H9 (cell line): ENCODE results near the gene PTEN. TPM values are rescaled to one million over a fixed set of nuclear protein-coding genes. Genes with fewer than 3 reads are reported as not detected.

Experiments used
- DNase-seq: peaks from one replicate; pipeline ENCODE4 v3.0.0-alpha.2; 2017
- H2AFZ ChIP-seq: one replicate; pipeline ENCODE4 v1.6.1; 2013; ENCODE audit warnings: mild to moderate bottlenecking, low read length, control low read depth, moderate library complexity
- H2AK5ac ChIP-seq: 2 replicates; pipeline ENCODE4 v1.6.1; 2013; ENCODE audit warnings: low read length, control low read depth, mixed read lengths; ENCODE audit not compliant: insufficient read length
- H2BK120ac ChIP-seq: one replicate; pipeline ENCODE4 v1.6.1; 2013; ENCODE audit warnings: low read depth, mild to moderate bottlenecking, low read length, control low read depth, inconsistent platforms; ENCODE audit not compliant: poor library complexity, severe bottlenecking
- H2BK12ac ChIP-seq: 2 replicates; pipeline ENCODE4 v1.6.1; 2013; ENCODE audit warnings: low read length, control low read depth, mixed read lengths, low read depth; ENCODE audit not compliant: insufficient read length
- H2BK15ac ChIP-seq: 2 replicates; pipeline ENCODE4 v1.6.1; 2013; ENCODE audit warnings: low read depth, low read length, control low read depth
- H2BK20ac ChIP-seq: one replicate; pipeline ENCODE4 v1.6.1; 2013; ENCODE audit warnings: low read depth, mild to moderate bottlenecking, low read length, control low read depth, inconsistent platforms; ENCODE audit not compliant: poor library complexity, severe bottlenecking
- H2BK5ac ChIP-seq: 2 replicates; pipeline ENCODE4 v1.6.1; 2013; ENCODE audit warnings: low read length, control low read depth, mixed read lengths; ENCODE audit not compliant: insufficient read length
- H3K14ac ChIP-seq: 2 replicates; pipeline ENCODE4 v1.6.1; 2013; ENCODE audit warnings: low read length, control low read depth; ENCODE audit not compliant: insufficient read depth
- H3K18ac ChIP-seq: 2 replicates; pipeline ENCODE4 v1.6.1; 2013; ENCODE audit warnings: low read depth, mild to moderate bottlenecking, mixed read lengths, low read length, control low read depth; ENCODE audit not compliant: insufficient read length
- H3K23ac ChIP-seq: 2 replicates; pipeline ENCODE4 v1.6.1; 2013; ENCODE audit warnings: low read length, control low read depth, mixed read lengths, low read depth; ENCODE audit not compliant: insufficient read length
- H3K23me2 ChIP-seq: 2 replicates; pipeline ENCODE4 v1.6.1; 2013; ENCODE audit warnings: low read depth, mild to moderate bottlenecking, mixed read lengths, low read length, control low read depth; ENCODE audit not compliant: insufficient read length, poor library complexity, severe bottlenecking
- H3K27ac ChIP-seq: 2 replicates; pipeline ENCODE4 v1.5.1; 2013; ENCODE audit warnings: low read length, control low read depth, mixed read lengths, low read depth; ENCODE audit not compliant: insufficient read length
- H3K27me3 ChIP-seq: 2 replicates; pipeline ENCODE4 v1.6.1; 2013; ENCODE audit warnings: low read length, control low read depth, inconsistent platforms; ENCODE audit not compliant: insufficient read depth
- H3K4ac ChIP-seq: 2 replicates; pipeline ENCODE4 v1.6.1; 2013; ENCODE audit warnings: low read depth, mild to moderate bottlenecking, control low read depth, inconsistent platforms, low read length, moderate library complexity
- H3K4me1 ChIP-seq: 2 replicates; pipeline ENCODE4 v1.6.1; 2013; ENCODE audit warnings: low read length, control low read depth, inconsistent platforms; ENCODE audit not compliant: insufficient read depth
- H3K4me2 ChIP-seq: 2 replicates; pipeline ENCODE4 v1.6.1; 2013; ENCODE audit warnings: low read length, control low read depth, mixed read lengths; ENCODE audit not compliant: insufficient read length, insufficient read depth
- H3K56ac ChIP-seq: 2 replicates; pipeline ENCODE4 v1.6.1; 2013; ENCODE audit warnings: low read depth, mild to moderate bottlenecking, mixed read lengths, low read length, control low read depth; ENCODE audit not compliant: insufficient read length
- H3K79me1 ChIP-seq: 2 replicates; pipeline ENCODE4 v1.6.1; 2013; ENCODE audit warnings: low read depth, mild to moderate bottlenecking, moderate library complexity, low read length, control low read depth, inconsistent platforms; ENCODE audit not compliant: insufficient read depth, poor library complexity, severe bottlenecking
- H3K79me2 ChIP-seq: 2 replicates; pipeline ENCODE4 v1.6.1; 2013; ENCODE audit warnings: low read length, control low read depth, inconsistent platforms; ENCODE audit not compliant: insufficient read depth
- H3K9ac ChIP-seq: 2 replicates; pipeline ENCODE4 v1.6.1; 2013; ENCODE audit warnings: low read length, control low read depth, mixed read lengths; ENCODE audit not compliant: insufficient read length; ENCODE audit errors: extremely low read depth
- H3K9me3 ChIP-seq: one replicate; pipeline ENCODE4 v1.6.1; 2013; ENCODE audit warnings: low read depth, low read length, inconsistent platforms; ENCODE audit not compliant: control insufficient read depth
- H3T11ph ChIP-seq: one replicate; pipeline ENCODE4 v1.6.1; 2013; ENCODE audit warnings: mild to moderate bottlenecking, low read length, control low read depth, inconsistent platforms
- H4K20me1 ChIP-seq: one replicate; pipeline ENCODE4 v1.6.1; 2013; ENCODE audit not compliant: control insufficient read depth, insufficient read length, insufficient read depth
- H4K5ac ChIP-seq: 2 replicates; pipeline ENCODE4 v1.6.1; 2013; ENCODE audit warnings: low read depth, mild to moderate bottlenecking, mixed read lengths, low read length, control low read depth; ENCODE audit not compliant: insufficient read length
- H4K8ac ChIP-seq: replicated peaks from 2 replicates; pipeline ENCODE4 v1.6.1; 2013; ENCODE audit warnings: low read length, control low read depth, mixed read lengths, low read depth; ENCODE audit not compliant: insufficient read length
- H4K91ac ChIP-seq: 2 replicates; pipeline ENCODE4 v1.6.1; 2013; ENCODE audit warnings: low read depth, mild to moderate bottlenecking, moderate library complexity, mixed read lengths, low read length, control low read depth; ENCODE audit not compliant: insufficient read length
- H3K27ac Mint-ChIP-seq, 3 experiments: 2 replicates in 2 of 3; 3 replicates in 1 of 3; pipeline ENCODE4 v1.8.0; 2020 to 2021; ENCODE audit warnings: mixed read lengths in 3 of 3, mild to moderate bottlenecking in 1 of 3, moderate library complexity in 1 of 3
- H3K27me3 Mint-ChIP-seq: 2 replicates; pipeline ENCODE4 v1.8.0; 2021; ENCODE audit warnings: low read depth, mild to moderate bottlenecking, moderate library complexity, mixed read lengths
- H3K36me3 Mint-ChIP-seq, 3 experiments: 2 replicates in 2 of 3; 3 replicates in 1 of 3; pipeline ENCODE4 v1.8.0; 2020 to 2021; ENCODE audit warnings: low read depth in 3 of 3, mixed read lengths in 3 of 3; ENCODE audit not compliant: insufficient read depth in 1 of 3
- H3K4me1 Mint-ChIP-seq, 2 experiments: 2 replicates each; pipeline ENCODE4 v1.8.0; 2020; ENCODE audit warnings: mixed read lengths in 2 of 2
- H3K4me3 Mint-ChIP-seq, 2 experiments: 2 replicates in 1 of 2; 3 replicates in 1 of 2; pipeline ENCODE4 v1.8.0; 2020 to 2021; ENCODE audit warnings: mild to moderate bottlenecking in 2 of 2, mixed read lengths in 2 of 2, moderate library complexity in 1 of 2
- H3K9me3 Mint-ChIP-seq, 2 experiments: 2 replicates in 1 of 2; 3 replicates in 1 of 2; pipeline ENCODE4 v1.8.0; 2020; ENCODE audit warnings: mild to moderate bottlenecking in 2 of 2, mixed read lengths in 2 of 2, moderate library complexity in 1 of 2
- WGBS: extraction: QIAGEN DNeasy Blood & Tissue Kit; methylation state at CpG from one replicate; pipeline ENCODE4 v1.1.7; 2013; ENCODE audit warnings: missing lambda C conversion rate, low lambda C conversion rate, mixed read lengths; ENCODE audit not compliant: insufficient read length; ENCODE audit errors: extremely low coverage; 5-methylcytosine and 5-hydroxymethylcytosine counted together
- total RNA-seq: library from RNA; stranded (reverse); gene quantifications from 2 replicates; pipeline ENCODE4 v1.2.1, GENCODE V29; 2021
- TF ChIP-seq, protein P1 (sequence below): fragments of 200-600 bp; sonication (generic); conservative IDR thresholded peaks from 3 replicates; pipeline ENCODE4 v1.8.0; 2021; ENCODE audit warnings: antibody characterized with exemption, mild to moderate bottlenecking

Gene PTEN
- total RNA-seq, 1 experiment from 2014 or later: 52.8 TPM

DNA sequence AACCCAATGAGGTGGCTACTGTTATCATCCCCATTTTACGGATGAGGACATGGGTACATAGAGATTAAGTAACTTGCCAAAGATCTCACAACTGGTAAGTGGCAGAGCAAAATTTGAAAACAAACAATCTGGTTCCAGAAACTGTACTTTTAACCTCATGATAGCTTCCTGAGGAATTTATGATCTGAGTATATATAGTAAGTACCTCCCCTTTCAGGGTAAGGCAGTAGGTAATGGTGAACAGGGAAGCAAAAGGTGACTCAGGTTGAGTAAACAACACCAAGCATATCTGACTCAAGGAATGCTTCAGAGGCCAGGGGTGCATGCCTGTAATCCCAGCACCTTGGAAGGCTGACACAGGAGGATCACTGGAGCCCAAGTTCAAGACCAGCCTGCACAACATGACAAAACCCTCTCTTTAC lies 21.2 kb upstream of the PTEN start:
- H3K27me3 Mint-ChIP-seq: no peaks in the 10 kb centered on the region; the same call in 1 of the 2 replicates
- no CpG with 5 or more reads among the region's 1 CpG for WGBS
- Histone ChIP-seq H3K9ac (no peak overlapping the region), H2AK5ac (no peak overlapping the region), H3K79me1 (no peaks in the 10 kb centered on the region), H2AFZ (no peak overlapping the region), H3K18ac (no peak overlapping the region), H3K4ac (no peak overlapping the region), H4K8ac (no peak overlapping the region), H3K23ac (no peak overlapping the region), H2BK120ac (no peak overlapping the region), H3K79me2 (no peaks in the 10 kb centered on the region), H3K56ac (no peak overlapping the region), H3K23me2 (no peaks in the 10 kb centered on the region), H3K27ac (no peak overlapping the region), H2BK5ac (no peak overlapping the region), H4K20me1 (no peaks in the 10 kb centered on the region), H3K9me3 (no peaks in the 10 kb centered on the region), H4K91ac (no peak overlapping the region), H2BK15ac (no peak overlapping the region), H4K5ac (no peak overlapping the region), H3T11ph (no peak overlapping the region), H2BK12ac (no peak overlapping the region), H3K27me3 (no peaks in the 10 kb centered on the region), H3K4me1 (no peaks in the 10 kb centered on the region), H3K14ac (no peak overlapping the region), H3K4me2 (no peak overlapping the region), H2BK20ac (no peak overlapping the region)
- no peaks in the 10 kb centered on the region for H3K9me3 Mint-ChIP-seq
- H3K4me3 Mint-ChIP-seq: no peak overlapping the region
- peaks cover 3 to 6% of the 10 kb centered on the region in 2 experiments; a peak in 3 of 4 replicates for H3K4me1 Mint-ChIP-seq
- TF ChIP-seq, protein P1, sequence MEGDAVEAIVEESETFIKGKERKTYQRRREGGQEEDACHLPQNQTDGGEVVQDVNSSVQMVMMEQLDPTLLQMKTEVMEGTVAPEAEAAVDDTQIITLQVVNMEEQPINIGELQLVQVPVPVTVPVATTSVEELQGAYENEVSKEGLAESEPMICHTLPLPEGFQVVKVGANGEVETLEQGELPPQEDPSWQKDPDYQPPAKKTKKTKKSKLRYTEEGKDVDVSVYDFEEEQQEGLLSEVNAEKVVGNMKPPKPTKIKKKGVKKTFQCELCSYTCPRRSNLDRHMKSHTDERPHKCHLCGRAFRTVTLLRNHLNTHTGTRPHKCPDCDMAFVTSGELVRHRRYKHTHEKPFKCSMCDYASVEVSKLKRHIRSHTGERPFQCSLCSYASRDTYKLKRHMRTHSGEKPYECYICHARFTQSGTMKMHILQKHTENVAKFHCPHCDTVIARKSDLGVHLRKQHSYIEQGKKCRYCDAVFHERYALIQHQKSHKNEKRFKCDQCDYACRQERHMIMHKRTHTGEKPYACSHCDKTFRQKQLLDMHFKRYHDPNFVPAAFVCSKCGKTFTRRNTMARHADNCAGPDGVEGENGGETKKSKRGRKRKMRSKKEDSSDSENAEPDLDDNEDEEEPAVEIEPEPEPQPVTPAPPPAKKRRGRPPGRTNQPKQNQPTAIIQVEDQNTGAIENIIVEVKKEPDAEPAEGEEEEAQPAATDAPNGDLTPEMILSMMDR: no peak
- no peak for DNase-seq
- H3K27ac Mint-ChIP-seq: peak overlapping the region in 1 of 3 experiments; percentile 87; a peak in 1 of 7 replicates
- H3K36me3 Mint-ChIP-seq: no peaks in the 10 kb centered on the region; a peak in 1 of 7 replicates
